ENCODE data around the gene MYO7A. TPM values are rescaled to one million over a fixed set of nuclear protein-coding genes. Genes with fewer than 3 reads are reported as not detected.

The MYO7A gene
- total and polyA plus RNA-seq, 2 experiments from 2014 or later: 1.8 to 5.4 TPM

DNA sequence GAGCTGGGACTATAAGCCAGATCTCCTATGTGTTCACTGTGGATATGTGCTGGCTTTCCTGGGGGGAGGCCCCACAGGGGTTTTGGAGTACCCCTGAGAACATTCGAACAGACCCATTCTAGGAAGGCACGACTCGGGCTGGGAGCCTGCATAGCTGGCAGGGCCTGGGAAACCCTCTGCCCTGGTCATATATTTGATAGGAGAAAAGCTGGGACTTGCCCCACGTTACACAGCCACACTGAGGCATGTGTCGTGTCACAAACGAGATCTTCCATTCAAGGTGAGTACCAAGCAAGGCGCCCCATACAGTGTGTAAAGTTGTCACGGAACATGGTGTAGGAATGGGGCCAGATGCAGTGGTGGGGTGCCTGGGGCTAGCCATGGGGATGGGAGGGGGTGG lies 11.2 kb downstream of the MYO7A start:
- Histone ChIP-seq H3K9me2 (ENCODE audit: insufficient read depth) (no peaks in the 10 kb centered on the region), H3K4me2 (no peak overlapping the region), H3K36me3 (ENCODE audit: insufficient read depth) (no peaks in the 10 kb centered on the region), H3K4me3 (no peak overlapping the region), H3F3A (replicated peaks; ENCODE audit: low read depth) (no peaks in the 10 kb centered on the region), H3K27ac (ENCODE audit: low read depth) (no peak overlapping the region), H2AFZ (no peak overlapping the region), H3K4me1 (ENCODE audit: insufficient read depth) (peaks cover 3% of the 10 kb centered on the region; the same call in 1 of the 2 replicates), H4K20me1 (replicated peaks; ENCODE audit: insufficient read depth) (no peaks in the 10 kb centered on the region), H3K79me2 (replicated peaks; ENCODE audit: insufficient read depth) (no peaks in the 10 kb centered on the region), H3K27me3 (ENCODE audit: insufficient read depth) (no peaks in the 10 kb centered on the region)
- no peaks in the 10 kb centered on the region for H3K36me3 Mint-ChIP-seq (ENCODE audit: low read depth)
- H3K9me3 Mint-ChIP-seq: no peaks in the 10 kb centered on the region
- H3K4me1 Mint-ChIP-seq: peaks cover 12% of the 10 kb centered on the region
- ATAC-seq (no peak), DNase-seq (ENCODE audit: low spot score) (no peak)
- peaks cover 2% of the 10 kb centered on the region for H3K27me3 Mint-ChIP-seq (ENCODE audit: insufficient read depth, low read depth, poor library complexity)
- no peak overlapping the region; the same call in 1 of the 2 replicates for H3K27ac Mint-ChIP-seq
- H3K4me3 Mint-ChIP-seq: no peak overlapping the region
- TF ChIP-seq REST (IDR thresholded peaks at IDR 0.05; ENCODE audit: unreplicated experiment) (no peak), ZNF114 (CRISPR knock-in tag; IDR thresholded peaks at IDR 0.05) (no peak), STAT1 (IDR thresholded peaks at IDR 0.05; ENCODE audit: unreplicated experiment) (no peak), POLR2AphosphoS5 (IDR thresholded peaks at IDR 0.05; ENCODE audit: low read depth) (no peak), EZH2phosphoT487 (IDR thresholded peaks at IDR 0.05; ENCODE audit: unreplicated experiment) (no peak), ZNF331 (CRISPR knock-in tag; IDR thresholded peaks at IDR 0.05; ENCODE audit: low read depth) (no peak), EZH2 (IDR thresholded peaks at IDR 0.05; ENCODE audit: low read depth, unreplicated experiment) (no peak), JUNB (IDR thresholded peaks at IDR 0.05; ENCODE audit: unreplicated experiment) (no peak), NANOG (IDR thresholded peaks at IDR 0.05; ENCODE audit: borderline replicate concordance) (no peak), CREB1 (CRISPR knock-in tag; IDR thresholded peaks at IDR 0.05; ENCODE audit: low read depth) (no peak)
- TF ChIP-seq, protein P1, sequence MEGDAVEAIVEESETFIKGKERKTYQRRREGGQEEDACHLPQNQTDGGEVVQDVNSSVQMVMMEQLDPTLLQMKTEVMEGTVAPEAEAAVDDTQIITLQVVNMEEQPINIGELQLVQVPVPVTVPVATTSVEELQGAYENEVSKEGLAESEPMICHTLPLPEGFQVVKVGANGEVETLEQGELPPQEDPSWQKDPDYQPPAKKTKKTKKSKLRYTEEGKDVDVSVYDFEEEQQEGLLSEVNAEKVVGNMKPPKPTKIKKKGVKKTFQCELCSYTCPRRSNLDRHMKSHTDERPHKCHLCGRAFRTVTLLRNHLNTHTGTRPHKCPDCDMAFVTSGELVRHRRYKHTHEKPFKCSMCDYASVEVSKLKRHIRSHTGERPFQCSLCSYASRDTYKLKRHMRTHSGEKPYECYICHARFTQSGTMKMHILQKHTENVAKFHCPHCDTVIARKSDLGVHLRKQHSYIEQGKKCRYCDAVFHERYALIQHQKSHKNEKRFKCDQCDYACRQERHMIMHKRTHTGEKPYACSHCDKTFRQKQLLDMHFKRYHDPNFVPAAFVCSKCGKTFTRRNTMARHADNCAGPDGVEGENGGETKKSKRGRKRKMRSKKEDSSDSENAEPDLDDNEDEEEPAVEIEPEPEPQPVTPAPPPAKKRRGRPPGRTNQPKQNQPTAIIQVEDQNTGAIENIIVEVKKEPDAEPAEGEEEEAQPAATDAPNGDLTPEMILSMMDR (conservative IDR thresholded peaks at IDR 0.05; ENCODE audit: low read depth in 2 of 2): no peak
- TF ChIP-seq, protein P2, sequence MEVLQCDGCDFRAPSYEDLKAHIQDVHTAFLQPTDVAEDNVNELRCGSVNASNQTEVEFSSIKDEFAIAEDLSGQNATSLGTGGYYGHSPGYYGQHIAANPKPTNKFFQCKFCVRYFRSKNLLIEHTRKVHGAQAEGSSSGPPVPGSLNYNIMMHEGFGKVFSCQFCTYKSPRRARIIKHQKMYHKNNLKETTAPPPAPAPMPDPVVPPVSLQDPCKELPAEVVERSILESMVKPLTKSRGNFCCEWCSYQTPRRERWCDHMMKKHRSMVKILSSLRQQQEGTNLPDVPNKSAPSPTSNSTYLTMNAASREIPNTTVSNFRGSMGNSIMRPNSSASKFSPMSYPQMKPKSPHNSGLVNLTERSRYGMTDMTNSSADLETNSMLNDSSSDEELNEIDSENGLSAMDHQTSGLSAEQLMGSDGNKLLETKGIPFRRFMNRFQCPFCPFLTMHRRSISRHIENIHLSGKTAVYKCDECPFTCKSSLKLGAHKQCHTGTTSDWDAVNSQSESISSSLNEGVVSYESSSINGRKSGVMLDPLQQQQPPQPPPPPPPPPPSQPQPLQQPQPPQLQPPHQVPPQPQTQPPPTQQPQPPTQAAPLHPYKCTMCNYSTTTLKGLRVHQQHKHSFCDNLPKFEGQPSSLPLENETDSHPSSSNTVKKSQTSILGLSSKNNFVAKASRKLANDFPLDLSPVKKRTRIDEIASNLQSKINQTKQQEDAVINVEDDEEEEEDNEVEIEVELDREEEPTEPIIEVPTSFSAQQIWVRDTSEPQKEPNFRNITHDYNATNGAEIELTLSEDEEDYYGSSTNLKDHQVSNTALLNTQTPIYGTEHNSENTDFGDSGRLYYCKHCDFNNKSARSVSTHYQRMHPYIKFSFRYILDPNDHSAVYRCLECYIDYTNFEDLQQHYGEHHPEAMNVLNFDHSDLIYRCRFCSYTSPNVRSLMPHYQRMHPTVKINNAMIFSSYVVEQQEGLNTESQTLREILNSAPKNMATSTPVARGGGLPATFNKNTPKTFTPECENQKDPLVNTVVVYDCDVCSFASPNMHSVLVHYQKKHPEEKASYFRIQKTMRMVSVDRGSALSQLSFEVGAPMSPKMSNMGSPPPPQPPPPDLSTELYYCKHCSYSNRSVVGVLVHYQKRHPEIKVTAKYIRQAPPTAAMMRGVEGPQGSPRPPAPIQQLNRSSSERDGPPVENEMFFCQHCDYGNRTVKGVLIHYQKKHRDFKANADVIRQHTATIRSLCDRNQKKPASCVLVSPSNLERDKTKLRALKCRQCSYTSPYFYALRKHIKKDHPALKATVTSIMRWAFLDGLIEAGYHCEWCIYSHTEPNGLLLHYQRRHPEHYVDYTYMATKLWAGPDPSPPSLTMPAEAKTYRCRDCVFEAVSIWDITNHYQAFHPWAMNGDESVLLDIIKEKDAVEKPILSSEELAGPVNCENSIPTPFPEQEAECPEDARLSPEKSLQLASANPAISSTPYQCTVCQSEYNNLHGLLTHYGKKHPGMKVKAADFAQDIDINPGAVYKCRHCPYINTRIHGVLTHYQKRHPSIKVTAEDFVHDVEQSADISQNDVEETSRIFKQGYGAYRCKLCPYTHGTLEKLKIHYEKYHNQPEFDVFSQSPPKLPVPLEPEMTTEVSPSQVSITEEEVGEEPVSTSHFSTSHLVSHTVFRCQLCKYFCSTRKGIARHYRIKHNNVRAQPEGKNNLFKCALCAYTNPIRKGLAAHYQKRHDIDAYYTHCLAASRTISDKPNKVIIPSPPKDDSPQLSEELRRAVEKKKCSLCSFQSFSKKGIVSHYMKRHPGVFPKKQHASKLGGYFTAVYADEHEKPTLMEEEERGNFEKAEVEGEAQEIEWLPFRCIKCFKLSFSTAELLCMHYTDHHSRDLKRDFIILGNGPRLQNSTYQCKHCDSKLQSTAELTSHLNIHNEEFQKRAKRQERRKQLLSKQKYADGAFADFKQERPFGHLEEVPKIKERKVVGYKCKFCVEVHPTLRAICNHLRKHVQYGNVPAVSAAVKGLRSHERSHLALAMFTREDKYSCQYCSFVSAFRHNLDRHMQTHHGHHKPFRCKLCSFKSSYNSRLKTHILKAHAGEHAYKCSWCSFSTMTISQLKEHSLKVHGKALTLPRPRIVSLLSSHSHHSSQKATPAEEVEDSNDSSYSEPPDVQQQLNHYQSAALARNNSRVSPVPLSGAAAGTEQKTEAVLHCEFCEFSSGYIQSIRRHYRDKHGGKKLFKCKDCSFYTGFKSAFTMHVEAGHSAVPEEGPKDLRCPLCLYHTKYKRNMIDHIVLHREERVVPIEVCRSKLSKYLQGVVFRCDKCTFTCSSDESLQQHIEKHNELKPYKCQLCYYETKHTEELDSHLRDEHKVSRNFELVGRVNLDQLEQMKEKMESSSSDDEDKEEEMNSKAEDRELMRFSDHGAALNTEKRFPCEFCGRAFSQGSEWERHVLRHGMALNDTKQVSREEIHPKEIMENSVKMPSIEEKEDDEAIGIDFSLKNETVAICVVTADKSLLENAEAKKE (CRISPR knock-in tag; IDR thresholded peaks at IDR 0.05): no peak
- TF ChIP-seq, protein P3, sequence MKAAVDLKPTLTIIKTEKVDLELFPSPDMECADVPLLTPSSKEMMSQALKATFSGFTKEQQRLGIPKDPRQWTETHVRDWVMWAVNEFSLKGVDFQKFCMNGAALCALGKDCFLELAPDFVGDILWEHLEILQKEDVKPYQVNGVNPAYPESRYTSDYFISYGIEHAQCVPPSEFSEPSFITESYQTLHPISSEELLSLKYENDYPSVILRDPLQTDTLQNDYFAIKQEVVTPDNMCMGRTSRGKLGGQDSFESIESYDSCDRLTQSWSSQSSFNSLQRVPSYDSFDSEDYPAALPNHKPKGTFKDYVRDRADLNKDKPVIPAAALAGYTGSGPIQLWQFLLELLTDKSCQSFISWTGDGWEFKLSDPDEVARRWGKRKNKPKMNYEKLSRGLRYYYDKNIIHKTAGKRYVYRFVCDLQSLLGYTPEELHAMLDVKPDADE (IDR thresholded peaks at IDR 0.05): no peak
